SK-N-SH treated with all-trans-retinoic acid at 6 μM for 48 hours (cell line): ENCODE results near the gene ANKHD1.

Experiments used
- ATAC-seq: fragments of 200-7000 bp; cut with Tn5 transposase; 3 replicates; pipeline ENCODE4 v1.9.1; 2020; ENCODE audit warnings: mild to moderate bottlenecking, moderate library complexity
- ARNTL ChIP-seq: fragments of 450-650 bp; formaldehyde crosslinking; IDR thresholded peaks from 2 replicates; pipeline ENCODE4 v1.5.0; 2020; ENCODE audit warnings: low read depth, mild to moderate bottlenecking, moderate library complexity, borderline replicate concordance
- BACH2 ChIP-seq: fragments of 250-450 bp; sonication (Bioruptor Pico); IDR thresholded peaks from 2 replicates; pipeline ENCODE4 v1.9.0; 2021; ENCODE audit warnings: mild to moderate bottlenecking, borderline replicate concordance
- CREB5 ChIP-seq: fragments of 250-450 bp; sonication (Bioruptor Pico); IDR thresholded peaks from 2 replicates; pipeline ENCODE4 v1.5.1; 2020; ENCODE audit warnings: low read depth, mild to moderate bottlenecking, moderate library complexity
- CSDC2 ChIP-seq: fragments of 250-450 bp; sonication (Bioruptor Pico); IDR thresholded peaks from 2 replicates; pipeline ENCODE4 v1.5.0; 2020; ENCODE audit warnings: mild to moderate bottlenecking, moderate library complexity
- ESRRG ChIP-seq: fragments of 250-450 bp; sonication (Bioruptor Pico); IDR thresholded peaks from 2 replicates; pipeline ENCODE4 v1.6.1; 2021; ENCODE audit warnings: mild to moderate bottlenecking
- GLIS3 ChIP-seq: fragments of 250-450 bp; sonication (Bioruptor Pico); IDR thresholded peaks from 2 replicates; pipeline ENCODE4 v1.5.0; 2020; ENCODE audit warnings: mild to moderate bottlenecking, moderate library complexity
- ISL1 ChIP-seq: fragments of 250-450 bp; sonication (Bioruptor Pico); IDR thresholded peaks from 2 replicates; pipeline ENCODE4 v2.1.2; 2022; ENCODE audit warnings: mild to moderate bottlenecking, moderate library complexity
- OSR1 ChIP-seq: fragments of 250-450 bp; sonication (Bioruptor Pico); IDR thresholded peaks from 2 replicates; pipeline ENCODE4 v1.8.0; 2022; ENCODE audit warnings: moderate library complexity, mild to moderate bottlenecking, inconsistent platforms
- PATZ1 ChIP-seq: fragments of 250-450 bp; sonication (Bioruptor Pico); IDR thresholded peaks from 2 replicates; pipeline ENCODE4 v1.8.0; 2020; ENCODE audit warnings: mild to moderate bottlenecking, moderate library complexity, borderline replicate concordance
- POU6F1 ChIP-seq: fragments of 250-450 bp; sonication (Bioruptor Pico); IDR thresholded peaks from 2 replicates; pipeline ENCODE4 v1.8.0; 2021; ENCODE audit warnings: low read depth, mild to moderate bottlenecking, moderate library complexity, borderline replicate concordance
- PPARA ChIP-seq: fragments of 250-450 bp; sonication (Bioruptor Pico); IDR thresholded peaks from 2 replicates; pipeline ENCODE4 v1.5.0; 2020; ENCODE audit warnings: mild to moderate bottlenecking, borderline replicate concordance
- RARB ChIP-seq: fragments of 250-450 bp; sonication (Bioruptor Pico); IDR thresholded peaks from 2 replicates; pipeline ENCODE4 v1.8.0; 2021; ENCODE audit warnings: mild to moderate bottlenecking, moderate library complexity
- SNAI2 ChIP-seq: fragments of 250-450 bp; sonication (Bioruptor Pico); IDR thresholded peaks from 2 replicates; pipeline ENCODE4 v1.5.0; 2020; ENCODE audit warnings: mild to moderate bottlenecking, moderate library complexity
- TOX ChIP-seq: fragments of 250-450 bp; sonication (Bioruptor Pico); IDR thresholded peaks from 2 replicates; pipeline ENCODE4 v1.8.0; 2021; ENCODE audit warnings: mild to moderate bottlenecking, moderate library complexity, borderline replicate concordance
- ZC3H10 ChIP-seq: fragments of 250-450 bp; sonication (Bioruptor Pico); IDR thresholded peaks from 2 replicates; pipeline ENCODE4 v1.5.1; 2021; ENCODE audit warnings: mild to moderate bottlenecking, moderate library complexity
- ZFP3 ChIP-seq: fragments of 250-450 bp; sonication (Bioruptor Pico); IDR thresholded peaks from 2 replicates; pipeline ENCODE4 v1.5.0; 2020; ENCODE audit warnings: mild to moderate bottlenecking, moderate library complexity
- ZFP30 ChIP-seq: fragments of 450-650 bp; formaldehyde crosslinking; IDR thresholded peaks from 2 replicates; pipeline ENCODE4 v1.5.0; 2022; ENCODE audit warnings: mild to moderate bottlenecking, moderate library complexity
- ZNF70 ChIP-seq: fragments of 450-650 bp; formaldehyde crosslinking; IDR thresholded peaks from 2 replicates; pipeline ENCODE4 v1.5.0; 2020; ENCODE audit warnings: mild to moderate bottlenecking, moderate library complexity
- ZNF8 ChIP-seq: fragments of 450-650 bp; formaldehyde crosslinking; IDR thresholded peaks from 2 replicates; pipeline ENCODE4 v1.5.0; 2020; ENCODE audit warnings: mild to moderate bottlenecking, moderate library complexity
- TF ChIP-seq, protein P1 (sequence below): fragments of 250-450 bp; sonication (Bioruptor Pico); IDR thresholded peaks from 2 replicates; pipeline ENCODE4 v1.5.1; 2021; ENCODE audit warnings: mild to moderate bottlenecking, moderate library complexity

The ANKHD1 gene, protein sequence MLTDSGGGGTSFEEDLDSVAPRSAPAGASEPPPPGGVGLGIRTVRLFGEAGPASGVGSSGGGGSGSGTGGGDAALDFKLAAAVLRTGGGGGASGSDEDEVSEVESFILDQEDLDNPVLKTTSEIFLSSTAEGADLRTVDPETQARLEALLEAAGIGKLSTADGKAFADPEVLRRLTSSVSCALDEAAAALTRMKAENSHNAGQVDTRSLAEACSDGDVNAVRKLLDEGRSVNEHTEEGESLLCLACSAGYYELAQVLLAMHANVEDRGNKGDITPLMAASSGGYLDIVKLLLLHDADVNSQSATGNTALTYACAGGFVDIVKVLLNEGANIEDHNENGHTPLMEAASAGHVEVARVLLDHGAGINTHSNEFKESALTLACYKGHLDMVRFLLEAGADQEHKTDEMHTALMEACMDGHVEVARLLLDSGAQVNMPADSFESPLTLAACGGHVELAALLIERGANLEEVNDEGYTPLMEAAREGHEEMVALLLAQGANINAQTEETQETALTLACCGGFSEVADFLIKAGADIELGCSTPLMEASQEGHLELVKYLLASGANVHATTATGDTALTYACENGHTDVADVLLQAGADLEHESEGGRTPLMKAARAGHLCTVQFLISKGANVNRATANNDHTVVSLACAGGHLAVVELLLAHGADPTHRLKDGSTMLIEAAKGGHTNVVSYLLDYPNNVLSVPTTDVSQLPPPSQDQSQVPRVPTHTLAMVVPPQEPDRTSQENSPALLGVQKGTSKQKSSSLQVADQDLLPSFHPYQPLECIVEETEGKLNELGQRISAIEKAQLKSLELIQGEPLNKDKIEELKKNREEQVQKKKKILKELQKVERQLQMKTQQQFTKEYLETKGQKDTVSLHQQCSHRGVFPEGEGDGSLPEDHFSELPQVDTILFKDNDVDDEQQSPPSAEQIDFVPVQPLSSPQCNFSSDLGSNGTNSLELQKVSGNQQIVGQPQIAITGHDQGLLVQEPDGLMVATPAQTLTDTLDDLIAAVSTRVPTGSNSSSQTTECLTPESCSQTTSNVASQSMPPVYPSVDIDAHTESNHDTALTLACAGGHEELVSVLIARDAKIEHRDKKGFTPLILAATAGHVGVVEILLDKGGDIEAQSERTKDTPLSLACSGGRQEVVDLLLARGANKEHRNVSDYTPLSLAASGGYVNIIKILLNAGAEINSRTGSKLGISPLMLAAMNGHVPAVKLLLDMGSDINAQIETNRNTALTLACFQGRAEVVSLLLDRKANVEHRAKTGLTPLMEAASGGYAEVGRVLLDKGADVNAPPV (N-terminal part only)

GRCh38 chr5:140401362-140402257, at the start of gene ANKHD1:
ANKHD1 (plus strand) TSS chr5:140401833; CDS start chr5:140401968, 135 bp downstream.
- TF ChIP-seq TOX (no peak), OSR1 (CRISPR knock-in tag) (no peak), GLIS3 (CRISPR knock-in tag) (no peak), ZFP30 (no peak), CREB5 (CRISPR knock-in tag) (no peak), ZC3H10 (CRISPR knock-in tag) (no peak), SNAI2 (CRISPR knock-in tag) (no peak), RARB (CRISPR knock-in tag) (no peak), ZNF70 (CRISPR knock-in tag) (no peak), PATZ1 (CRISPR knock-in tag) (no peak)
- TF ChIP-seq, protein P1, sequence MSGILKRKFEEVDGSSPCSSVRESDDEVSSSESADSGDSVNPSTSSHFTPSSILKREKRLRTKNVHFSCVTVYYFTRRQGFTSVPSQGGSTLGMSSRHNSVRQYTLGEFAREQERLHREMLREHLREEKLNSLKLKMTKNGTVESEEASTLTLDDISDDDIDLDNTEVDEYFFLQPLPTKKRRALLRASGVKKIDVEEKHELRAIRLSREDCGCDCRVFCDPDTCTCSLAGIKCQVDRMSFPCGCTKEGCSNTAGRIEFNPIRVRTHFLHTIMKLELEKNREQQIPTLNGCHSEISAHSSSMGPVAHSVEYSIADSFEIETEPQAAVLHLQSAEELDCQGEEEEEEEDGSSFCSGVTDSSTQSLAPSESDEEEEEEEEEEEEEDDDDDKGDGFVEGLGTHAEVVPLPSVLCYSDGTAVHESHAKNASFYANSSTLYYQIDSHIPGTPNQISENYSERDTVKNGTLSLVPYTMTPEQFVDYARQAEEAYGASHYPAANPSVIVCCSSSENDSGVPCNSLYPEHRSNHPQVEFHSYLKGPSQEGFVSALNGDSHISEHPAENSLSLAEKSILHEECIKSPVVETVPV (CRISPR knock-in tag): no peak
- ATAC-seq: peak; percentile 84

- no peak for ATAC-seq
- TF ChIP-seq PPARA (CRISPR knock-in tag): no peak
- no peak for TF ChIP-seq OSR1 (CRISPR knock-in tag)
- TF ChIP-seq GLIS3 (CRISPR knock-in tag): no peak
- TF ChIP-seq, protein P1 (CRISPR knock-in tag): no peak
- TF ChIP-seq ZFP30: no peak
- TF ChIP-seq ESRRG: no peak
- TF ChIP-seq ZNF8 (CRISPR knock-in tag): no peak
These were observed 46.1 kb upstream of the ANKHD1 start for GRCh38 chr5:140355546-140355945.

GRCh38 chr5:140356853-140357725, 44.5 kb upstream of the ANKHD1 start:
- ATAC-seq: no peak; the same call in 1 of the 3 replicates
- TF ChIP-seq ZNF70 (CRISPR knock-in tag) (no peak), BACH2 (CRISPR knock-in tag) (no peak), ISL1 (CRISPR knock-in tag) (no peak), GLIS3 (CRISPR knock-in tag) (no peak), POU6F1 (no peak), ZFP3 (CRISPR knock-in tag) (no peak), OSR1 (CRISPR knock-in tag) (no peak), PATZ1 (CRISPR knock-in tag) (no peak), CREB5 (CRISPR knock-in tag) (no peak), CSDC2 (CRISPR knock-in tag) (no peak), ARNTL (CRISPR knock-in tag) (no peak)
